ENCODE measurements around the gene TTC7B.
"Not testable (repeated sequence)": the region's sequence is repeated elsewhere in the genome, so short reads cannot be mapped to it uniquely, and the experiment has no call there.

TTC7B gene

GRCh38 chr14:90856115-90856514, 39.9 kb upstream of the TTC7B start:
- not testable (repeated sequence) for H3K9me3 ChIP-seq (ENCODE audit: insufficient read depth, low read depth, low read length); H3K14ac ChIP-seq (ENCODE audit: low read length); H3K79me1 ChIP-seq (ENCODE audit: low read length); H2AK5ac ChIP-seq (ENCODE audit: low read length); H3K27me3 ChIP-seq (ENCODE audit: insufficient read depth, low read length); H2BK120ac ChIP-seq (ENCODE audit: insufficient read depth, low read length, poor library complexity); H3K4me2 ChIP-seq (ENCODE audit: low read length); H2AFZ ChIP-seq (ENCODE audit: insufficient read depth, low read length, poor library complexity); H4K8ac ChIP-seq (ENCODE audit: low read depth, low read length); H3K36me3 ChIP-seq (ENCODE audit: control insufficient read depth in 1 of 2, insufficient read depth in 2 of 2, low read length in 2 of 2); H3K4ac ChIP-seq (ENCODE audit: low read depth, low read length); H2BK5ac ChIP-seq (ENCODE audit: low read depth, low read length, poor library complexity); H3K23ac ChIP-seq (ENCODE audit: low read length); H4K12ac ChIP-seq (ENCODE audit: low read depth, low read length); H3K18ac ChIP-seq (ENCODE audit: low read length); H3K27ac ChIP-seq (ENCODE audit: low read depth, low read length); H2BK12ac ChIP-seq (ENCODE audit: low read length); H3K79me2 ChIP-seq (ENCODE audit: control insufficient read depth, insufficient read depth, low read length, poor library complexity); H3K4me3 ChIP-seq (ENCODE audit: low read depth, low read length); DNase-seq; H4K91ac ChIP-seq (ENCODE audit: low read depth, low read length); H3K4me1 ChIP-seq (ENCODE audit: control insufficient read depth in 1 of 2, insufficient read depth in 2 of 2, low read length in 2 of 2); H3K9ac ChIP-seq (ENCODE audit: low read length)
- WGBS (ENCODE audit: extremely low coverage, insufficient coverage, insufficient read length) = no CpG with 5 or more reads among the region's 5 CpGs

DNA sequence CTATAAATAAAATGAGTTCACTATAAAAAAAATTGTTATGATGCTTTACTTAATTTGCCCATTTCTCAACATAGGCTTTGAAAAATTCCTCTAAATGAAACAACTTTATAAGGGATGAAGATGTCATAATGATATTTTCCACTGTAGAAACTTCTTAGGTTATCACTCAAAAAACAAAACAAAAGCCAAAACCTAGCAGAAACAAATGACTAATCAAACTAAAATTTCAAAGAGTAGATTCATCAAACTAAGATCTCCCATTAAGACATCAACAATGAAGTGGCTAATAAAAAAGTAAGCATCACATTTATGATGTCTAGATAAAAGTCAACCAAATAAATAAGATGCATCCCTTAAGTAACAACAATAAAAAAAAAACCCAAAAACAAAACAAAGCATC, 36.9 kb upstream of the TTC7B start:
- Histone ChIP-seq H3K23ac (ENCODE audit: low read length) (no peak overlapping the region), H3K4me1 (ENCODE audit: control insufficient read depth in 1 of 2, insufficient read depth in 2 of 2, low read length in 2 of 2) (peaks cover 0 to 2% of the 10 kb centered on the region in 2 experiments), H2BK120ac (ENCODE audit: insufficient read depth, low read length, poor library complexity) (no peak overlapping the region), H3K9ac (ENCODE audit: low read length) (no peak overlapping the region), H3K79me1 (ENCODE audit: low read length) (no peaks in the 10 kb centered on the region), H4K8ac (ENCODE audit: low read depth, low read length) (no peak overlapping the region), H2BK5ac (ENCODE audit: low read depth, low read length, poor library complexity) (no peak overlapping the region), H2BK12ac (ENCODE audit: low read length) (no peak overlapping the region), H3K4me2 (ENCODE audit: low read length) (no peak overlapping the region), H3K9me3 (ENCODE audit: insufficient read depth, low read depth, low read length) (no peaks in the 10 kb centered on the region), H3K27ac (ENCODE audit: low read depth, low read length) (no peak overlapping the region), H4K12ac (ENCODE audit: low read depth, low read length) (no peak overlapping the region), H3K36me3 (ENCODE audit: control insufficient read depth in 1 of 2, insufficient read depth in 2 of 2, low read length in 2 of 2) (no peaks in the 10 kb centered on the region), H3K4me3 (ENCODE audit: low read depth, low read length) (no peak overlapping the region), H4K91ac (ENCODE audit: low read depth, low read length) (no peak overlapping the region), H3K4ac (ENCODE audit: low read depth, low read length) (no peak overlapping the region), H2AK5ac (ENCODE audit: low read length) (no peak overlapping the region), H2AFZ (ENCODE audit: insufficient read depth, low read length, poor library complexity) (no peak overlapping the region), H3K18ac (ENCODE audit: low read length) (no peak overlapping the region), H3K79me2 (ENCODE audit: control insufficient read depth, insufficient read depth, low read length, poor library complexity) (no peaks in the 10 kb centered on the region), H3K14ac (ENCODE audit: low read length) (no peak overlapping the region), H3K27me3 (ENCODE audit: insufficient read depth, low read length) (no peaks in the 10 kb centered on the region)
- DNase-seq = no peak

GRCh38 chr14:90851327-90852036, 35.3 kb upstream of the TTC7B start:
- no peak overlapping the region for H2BK12ac ChIP-seq (ENCODE audit: low read length)
- H3K9ac ChIP-seq (ENCODE audit: low read length) = no peak overlapping the region
- H3K4me3 ChIP-seq (ENCODE audit: low read depth, low read length) = no peak overlapping the region
- H3K27me3 ChIP-seq (ENCODE audit: insufficient read depth, low read length) = no peaks in the 10 kb centered on the region
- no peaks in the 10 kb centered on the region for H3K79me2 ChIP-seq (ENCODE audit: control insufficient read depth, insufficient read depth, low read length, poor library complexity)
- no CpG with 5 or more reads among the region's 5 CpGs for WGBS (ENCODE audit: extremely low coverage, insufficient coverage, insufficient read length)
- H2AFZ ChIP-seq (ENCODE audit: insufficient read depth, low read length, poor library complexity) = no peak overlapping the region
- peaks cover 0 to 2% of the 10 kb centered on the region in 2 experiments for H3K4me1 ChIP-seq (ENCODE audit: control insufficient read depth in 1 of 2, insufficient read depth in 2 of 2, low read length in 2 of 2)
- no peak overlapping the region for H4K8ac ChIP-seq (ENCODE audit: low read depth, low read length)
- H3K23ac ChIP-seq (ENCODE audit: low read length) = no peak overlapping the region
- no peak overlapping the region for H4K91ac ChIP-seq (ENCODE audit: low read depth, low read length)
- no peak overlapping the region for H3K4me2 ChIP-seq (ENCODE audit: low read length)
- H2BK120ac ChIP-seq (ENCODE audit: insufficient read depth, low read length, poor library complexity) = no peak overlapping the region
- H2BK5ac ChIP-seq (ENCODE audit: low read depth, low read length, poor library complexity) = peak overlapping the region; percentile 33
- H2AK5ac ChIP-seq (ENCODE audit: low read length) = no peak overlapping the region
- no peaks in the 10 kb centered on the region for H3K79me1 ChIP-seq (ENCODE audit: low read length)
- no peak overlapping the region for H3K27ac ChIP-seq (ENCODE audit: low read depth, low read length)
- H3K4ac ChIP-seq (ENCODE audit: low read depth, low read length) = no peak overlapping the region
- no peaks in the 10 kb centered on the region for H3K36me3 ChIP-seq (ENCODE audit: control insufficient read depth in 1 of 2, insufficient read depth in 2 of 2, low read length in 2 of 2)
- DNase-seq = no peak
- no peak overlapping the region for H3K14ac ChIP-seq (ENCODE audit: low read length)
- no peaks in the 10 kb centered on the region for H3K9me3 ChIP-seq (ENCODE audit: insufficient read depth, low read depth, low read length)
- no peak overlapping the region for H3K18ac ChIP-seq (ENCODE audit: low read length)
- H4K12ac ChIP-seq (ENCODE audit: low read depth, low read length) = no peak overlapping the region

- Histone ChIP-seq H3K79me1 (ENCODE audit: low read length) (no peaks in the 10 kb centered on the region), H3K9ac (ENCODE audit: low read length) (no peak overlapping the region), H3K4me3 (ENCODE audit: low read depth, low read length) (no peak overlapping the region), H3K36me3 (ENCODE audit: control insufficient read depth in 1 of 2, insufficient read depth in 2 of 2, low read length in 2 of 2) (no peaks in the 10 kb centered on the region), H4K12ac (ENCODE audit: low read depth, low read length) (no peak overlapping the region), H2AK5ac (ENCODE audit: low read length) (no peak overlapping the region), H4K8ac (ENCODE audit: low read depth, low read length) (no peak overlapping the region), H3K27ac (ENCODE audit: low read depth, low read length) (no peak overlapping the region), H2BK5ac (ENCODE audit: low read depth, low read length, poor library complexity) (no peak overlapping the region), H4K91ac (ENCODE audit: low read depth, low read length) (no peak overlapping the region), H3K27me3 (ENCODE audit: insufficient read depth, low read length) (no peaks in the 10 kb centered on the region), H3K18ac (ENCODE audit: low read length) (no peak overlapping the region), H2BK12ac (ENCODE audit: low read length) (no peak overlapping the region), H3K4ac (ENCODE audit: low read depth, low read length) (no peak overlapping the region), H3K4me1 (ENCODE audit: control insufficient read depth in 1 of 2, insufficient read depth in 2 of 2, low read length in 2 of 2) (peaks cover 0 to 2% of the 10 kb centered on the region in 2 experiments), H3K4me2 (ENCODE audit: low read length) (no peak overlapping the region), H3K14ac (ENCODE audit: low read length) (no peak overlapping the region), H2BK120ac (ENCODE audit: insufficient read depth, low read length, poor library complexity) (no peak overlapping the region), H3K9me3 (ENCODE audit: insufficient read depth, low read depth, low read length) (no peaks in the 10 kb centered on the region), H3K79me2 (ENCODE audit: control insufficient read depth, insufficient read depth, low read length, poor library complexity) (no peaks in the 10 kb centered on the region), H2AFZ (ENCODE audit: insufficient read depth, low read length, poor library complexity) (no peak overlapping the region), H3K23ac (ENCODE audit: low read length) (no peak overlapping the region)
- DNase-seq = peak; percentile 63 to 70
- no CpG with 5 or more reads among the region's 3 CpGs for WGBS (ENCODE audit: extremely low coverage, insufficient coverage, insufficient read length)
These were observed 34.3 kb upstream of the TTC7B start for GRCh38 chr14:90850487-90850886.

All from trophoblast cell (in vitro differentiated cells and primary cell).